ENCODE measurements around the gene NWD2. TPM values are rescaled to one million over a fixed set of nuclear protein-coding genes. Genes with fewer than 3 reads are reported as not detected.
A peak's percentile ranks its signal among the peaks of the same experiment; 100 is the strongest.
"Not testable (repeated sequence)": the region's sequence is repeated elsewhere in the genome, so short reads cannot be mapped to it uniquely, and the experiment has no call there.

Gene NWD2
- total RNA-seq, 8 experiments from 2014 or later = 0.13 to 9.3 (median 2.0) TPM

GRCh38 chr4:37483610-37484009 is 239.1 kb downstream of the NWD2 start:
- H3K27ac ChIP-seq = no peak overlapping the region
- peaks cover 0 to 3% of the 10 kb centered on the region in 2 donors for H3K4me1 ChIP-seq (replicated peaks in 1 of 2)
- WGBS, 10 experiments = 50% methylated on average over 1 of the region's 1 CpG; no CpG with 5 or more reads in 9 of the 10 experiments
- H3K4me3 ChIP-seq = no peak overlapping the region
- in situ Hi-C loops (cut with MboI; ENCODE audit: low pct_unique_long_range_greater_than_20kb in 2 of 9, low sequenced_read_pairs in 9 of 9, unreplicated experiment in 9 of 9) = no loop called here
- ATAC-seq (replicated peaks in 6 of 8) = no peak

- 0 to 100% (median 43%) methylated on average over 1 to 3 of the region's 3 CpGs; no CpG with 5 or more reads in 1 of the 10 experiments for WGBS, 10 experiments
- ATAC-seq (replicated peaks in 6 of 8) = peak in 1 of 8 experiments; percentile 42
- in situ Hi-C loops (cut with MboI; ENCODE audit: low pct_unique_long_range_greater_than_20kb in 2 of 9, low sequenced_read_pairs in 9 of 9, unreplicated experiment in 9 of 9) = no loop called here
Measured at GRCh38 chr4:37486166-37486565, 241.6 kb downstream of the NWD2 start.

GRCh38 chr4:37487668-37488067 is 243.1 kb downstream of the NWD2 start:
- Histone ChIP-seq H3K27ac (no peak overlapping the region), H3K4me1 (replicated peaks in 1 of 2) (peaks cover 0 to 3% of the 10 kb centered on the region in 2 donors), H3K4me3 (no peak overlapping the region)
- in situ Hi-C loops (cut with MboI; ENCODE audit: low pct_unique_long_range_greater_than_20kb in 2 of 9, low sequenced_read_pairs in 9 of 9, unreplicated experiment in 9 of 9) = no loop called here
- ATAC-seq (replicated peaks in 6 of 8) = no peak

More at GRCh38 chr4:37486166-37486565, 241.6 kb downstream of the NWD2 start:
- H3K4me3 ChIP-seq = no peak overlapping the region
- no peak overlapping the region for H3K27ac ChIP-seq
- peaks cover 0 to 3% of the 10 kb centered on the region in 2 donors for H3K4me1 ChIP-seq (replicated peaks in 1 of 2)

GRCh38 chr4:37489697-37490096 is 245.2 kb downstream of the NWD2 start:
- H3K4me3 ChIP-seq = no peak overlapping the region
- no peak overlapping the region for H3K27ac ChIP-seq
- peaks cover 0 to 3% of the 10 kb centered on the region in 2 donors for H3K4me1 ChIP-seq (replicated peaks in 1 of 2)
- ATAC-seq (replicated peaks in 6 of 8) = no peak
- in situ Hi-C loops (cut with MboI; ENCODE audit: low pct_unique_long_range_greater_than_20kb in 2 of 9, low sequenced_read_pairs in 9 of 9, unreplicated experiment in 9 of 9) = no loop called here
- WGBS, 10 experiments = 0 to 100% (median 64%) methylated on average over 1 of the region's 1 CpG; no CpG with 5 or more reads in 2 of the 10 experiments

GRCh38 chr4:37490391-37491347 is 246.1 kb downstream of the NWD2 start:
- WGBS, 10 experiments = 25 to 100% (median 86%) methylated on average over 1 to 9 of the region's 9 CpGs
- H3K27ac ChIP-seq = no peak overlapping the region
- no peak for ATAC-seq (replicated peaks in 6 of 8)
- peaks cover 0 to 3% of the 10 kb centered on the region in 2 donors for H3K4me1 ChIP-seq (replicated peaks in 1 of 2)
- no peak overlapping the region for H3K4me3 ChIP-seq
- in situ Hi-C loops (cut with MboI; ENCODE audit: low pct_unique_long_range_greater_than_20kb in 2 of 9, low sequenced_read_pairs in 9 of 9, unreplicated experiment in 9 of 9) = no loop called here

- 37 to 100% (median 92%) methylated on average over 1 to 4 of the region's 4 CpGs; no CpG with 5 or more reads in 3 of the 10 experiments for WGBS, 10 experiments
- in situ Hi-C loops (cut with MboI; ENCODE audit: low pct_unique_long_range_greater_than_20kb in 2 of 9, low sequenced_read_pairs in 9 of 9, unreplicated experiment in 9 of 9); H3K4me1 ChIP-seq (replicated peaks in 1 of 2); H3K4me3 ChIP-seq; ATAC-seq (replicated peaks in 6 of 8); H3K27ac ChIP-seq: not testable (repeated sequence)
Measured at GRCh38 chr4:37495353-37495752, 250.8 kb downstream of the NWD2 start.

Data from motor neuron (in vitro differentiated cells).